HG03280 (cell line): ENCODE measurements around the gene CEP83.
"Not testable (repeated sequence)": the region's sequence is repeated elsewhere in the genome, so short reads cannot be mapped to it uniquely, and the experiment has no call there.

Experiments used
- ATAC-seq: cut with Tn5 transposase; IDR thresholded peaks from one replicate; pipeline ENCODE4 v1.9.1; 2021; ENCODE audit warnings: mild to moderate bottlenecking, moderate library complexity; ENCODE audit not compliant: unreplicated experiment

Gene CEP83

GRCh38 chr12:94459728-94460615 lies at the start of gene CEP83:
TSS of gene CEP83 (minus strand) at chr12:94459867. CDS start at chr12:94412490, 47,377 bp downstream.
- ATAC-seq = peak; percentile 98

- ATAC-seq = no peak
Measured at GRCh38 chr12:94509317-94509716, 49.6 kb upstream of the CEP83 start.

GRCh38 chr12:94507455-94507854 lies 47.8 kb upstream of the CEP83 start:
- no peak for ATAC-seq

GRCh38 chr12:94504386-94504785 lies 44.7 kb upstream of the CEP83 start:
- no peak for ATAC-seq

- no peak for ATAC-seq
Measured at GRCh38 chr12:94503619-94504018, 44.0 kb upstream of the CEP83 start.

GRCh38 chr12:94500831-94501567 lies 41.3 kb upstream of the CEP83 start:
- no peak for ATAC-seq

GRCh38 chr12:94498698-94499097 lies 39.0 kb upstream of the CEP83 start:
- no peak for ATAC-seq

- no peak for ATAC-seq
Measured at GRCh38 chr12:94498073-94498472, 38.4 kb upstream of the CEP83 start.

- ATAC-seq = no peak
Measured at GRCh38 chr12:94495445-94496115, 35.9 kb upstream of the CEP83 start.

GRCh38 chr12:94491489-94491888 lies 31.8 kb upstream of the CEP83 start:
- no peak for ATAC-seq

- ATAC-seq = peak; percentile 93
Measured at GRCh38 chr12:94488463-94488862, 28.8 kb upstream of the CEP83 start.

- ATAC-seq = no peak
Measured at GRCh38 chr12:94481734-94482133, 22.1 kb upstream of the CEP83 start.

- ATAC-seq = no peak
Measured at GRCh38 chr12:94469522-94469921, 9.9 kb upstream of the CEP83 start.

GRCh38 chr12:94460616-94460959 lies 921 bp upstream of the CEP83 start:
- ATAC-seq = no peak

GRCh38 chr12:94458877-94459727 lies 565 bp downstream of the CEP83 start:
- peak; percentile 32 for ATAC-seq

GRCh38 chr12:94457311-94457710 lies 2.4 kb downstream of the CEP83 start:
- ATAC-seq = no peak

GRCh38 chr12:94454318-94454717 lies 5.3 kb downstream of the CEP83 start:
- not testable (repeated sequence) for ATAC-seq

- ATAC-seq = no peak
Measured at GRCh38 chr12:94445662-94446061, 14.0 kb downstream of the CEP83 start.

GRCh38 chr12:94437303-94437702 lies 22.4 kb downstream of the CEP83 start:
- no peak for ATAC-seq

- ATAC-seq = no peak
Measured at GRCh38 chr12:94435511-94435927, 24.1 kb downstream of the CEP83 start.

GRCh38 chr12:94434171-94434570 lies 25.5 kb downstream of the CEP83 start:
- ATAC-seq = no peak
